ENCODE results near the gene WSB1. TPM values are rescaled to one million over a fixed set of nuclear protein-coding genes. Genes with fewer than 3 reads are reported as not detected.

Gene WSB1
- total and polyA plus RNA-seq, 9 of the 15 experiments (the other 6 are each of a cell fraction or from before 2014, with no cell fraction given) = 22.8 to 229 (median 81.1) TPM

DNA sequence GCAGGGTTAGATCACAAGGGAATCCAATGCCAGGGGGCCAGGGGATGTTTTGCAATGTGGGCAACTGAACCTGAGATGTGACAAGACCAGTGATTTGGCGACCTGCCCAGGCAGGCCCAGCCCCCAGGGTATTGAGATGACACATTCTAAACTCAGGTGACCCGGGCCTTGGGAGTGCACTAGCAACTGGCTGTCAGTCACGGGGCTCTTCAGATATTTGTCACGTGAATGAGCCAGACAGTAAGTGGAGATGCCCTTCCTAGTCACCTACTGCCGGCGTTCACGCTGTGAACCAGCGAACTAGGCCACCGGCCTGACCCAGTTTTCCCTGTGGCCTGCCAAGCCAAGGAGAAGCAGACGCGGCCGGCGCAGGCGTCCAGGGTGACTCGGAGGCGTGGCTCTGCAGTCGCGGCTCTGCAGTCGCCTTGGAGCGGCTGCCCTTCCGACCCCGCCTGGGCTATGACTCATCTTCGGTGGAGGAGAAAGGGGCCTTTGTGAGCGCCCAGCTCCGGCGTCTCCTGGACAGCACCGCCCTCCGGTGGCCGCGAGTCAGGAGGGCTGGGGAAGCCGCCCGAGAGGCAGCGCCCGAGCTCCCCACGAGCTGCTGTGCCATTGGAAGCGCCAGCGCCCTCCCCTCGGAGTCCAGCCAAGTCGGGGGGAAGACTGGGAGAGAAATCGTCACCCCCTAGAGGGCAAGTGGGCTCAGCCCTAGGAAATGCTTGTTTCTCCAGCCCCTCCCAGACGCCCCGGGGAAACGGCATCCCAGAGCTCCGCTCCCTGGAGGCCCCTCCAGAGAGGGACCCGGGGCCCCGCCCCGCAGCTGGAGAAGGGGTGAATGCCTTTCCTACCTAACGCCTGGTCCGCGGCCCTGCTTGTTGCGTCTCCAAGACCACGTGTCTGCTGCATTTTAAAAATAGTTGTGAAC lies 38.8 kb downstream of the WSB1 start (continued):
- TF ChIP-seq, protein P1, sequence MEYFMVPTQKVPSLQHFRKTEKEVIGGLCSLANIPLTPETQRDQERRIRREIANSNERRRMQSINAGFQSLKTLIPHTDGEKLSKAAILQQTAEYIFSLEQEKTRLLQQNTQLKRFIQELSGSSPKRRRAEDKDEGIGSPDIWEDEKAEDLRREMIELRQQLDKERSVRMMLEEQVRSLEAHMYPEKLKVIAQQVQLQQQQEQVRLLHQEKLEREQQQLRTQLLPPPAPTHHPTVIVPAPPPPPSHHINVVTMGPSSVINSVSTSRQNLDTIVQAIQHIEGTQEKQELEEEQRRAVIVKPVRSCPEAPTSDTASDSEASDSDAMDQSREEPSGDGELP (CRISPR knock-in tag; IDR thresholded peaks at IDR 0.05; ENCODE audit: borderline replicate concordance) = peak; percentile 87
- TF ChIP-seq ZNF79 (CRISPR knock-in tag; IDR thresholded peaks at IDR 0.05; ENCODE audit: low read depth) (0 out of 2 replicates have a peak, but pooled peaks have one; percentile 44), ZNF551 (CRISPR knock-in tag; IDR thresholded peaks at IDR 0.05) (no peak), ZNF121 (CRISPR knock-in tag; conservative IDR thresholded peaks at IDR 0.05) (no peak), FOXP1 (CRISPR knock-in tag; IDR thresholded peaks at IDR 0.05) (peak; percentile 64; the same call in 1 of the 2 replicates), POLR2AphosphoS2 (IDR thresholded peaks at IDR 0.05; ENCODE audit: low read length) (no peak), YY1 (IDR thresholded peaks at IDR 0.05; ENCODE audit: borderline replicate concordance in 1 of 3, control insufficient read depth in 1 of 3, extremely low read depth in 1 of 3, insufficient read depth in 3 of 3, insufficient read length in 1 of 3, insufficient replicate concordance in 2 of 3, low read depth in 1 of 3, low read length in 2 of 3) (peak in 2 of 3 experiments; percentile 54 to 59), HDGF (IDR thresholded peaks at IDR 0.05) (0 out of 2 replicates have a peak, but pooled peaks have one; percentile 0), GATAD2A (IDR thresholded peaks at IDR 0.05) (no peak), RHOXF2B (CRISPR knock-in tag; conservative IDR thresholded peaks at IDR 0.05) (no peak), NFRKB (IDR thresholded peaks at IDR 0.05; ENCODE audit: low read depth) (no peak), MAFK (IDR thresholded peaks at IDR 0.05; ENCODE audit: low read length) (no peak), CXXC5 (CRISPR knock-in tag; IDR thresholded peaks at IDR 0.05) (peak; percentile 73), TAF1 (IDR thresholded peaks at IDR 0.05; ENCODE audit: control insufficient read depth, extremely low read depth, insufficient read depth, low read length, severe bottlenecking) (peak; percentile 34), NRF1 (conservative IDR thresholded peaks at IDR 0.05 in 1 of 2, IDR thresholded peaks at IDR 0.05 in 1 of 2) (peak; percentile 93 to 94), ZFP30 (CRISPR knock-in tag; IDR thresholded peaks at IDR 0.05; ENCODE audit: borderline replicate concordance) (no peak), GTF2F1 (IDR thresholded peaks at IDR 0.05; ENCODE audit: low read depth, low read length) (no peak; the same call in 1 of the 2 replicates)
- TF ChIP-seq, protein P2, sequence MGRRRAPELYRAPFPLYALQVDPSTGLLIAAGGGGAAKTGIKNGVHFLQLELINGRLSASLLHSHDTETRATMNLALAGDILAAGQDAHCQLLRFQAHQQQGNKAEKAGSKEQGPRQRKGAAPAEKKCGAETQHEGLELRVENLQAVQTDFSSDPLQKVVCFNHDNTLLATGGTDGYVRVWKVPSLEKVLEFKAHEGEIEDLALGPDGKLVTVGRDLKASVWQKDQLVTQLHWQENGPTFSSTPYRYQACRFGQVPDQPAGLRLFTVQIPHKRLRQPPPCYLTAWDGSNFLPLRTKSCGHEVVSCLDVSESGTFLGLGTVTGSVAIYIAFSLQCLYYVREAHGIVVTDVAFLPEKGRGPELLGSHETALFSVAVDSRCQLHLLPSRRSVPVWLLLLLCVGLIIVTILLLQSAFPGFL (CRISPR knock-in tag; IDR thresholded peaks at IDR 0.05) = peak; percentile 51; the same call in 1 of the 2 replicates
- TF ChIP-seq, protein P3, sequence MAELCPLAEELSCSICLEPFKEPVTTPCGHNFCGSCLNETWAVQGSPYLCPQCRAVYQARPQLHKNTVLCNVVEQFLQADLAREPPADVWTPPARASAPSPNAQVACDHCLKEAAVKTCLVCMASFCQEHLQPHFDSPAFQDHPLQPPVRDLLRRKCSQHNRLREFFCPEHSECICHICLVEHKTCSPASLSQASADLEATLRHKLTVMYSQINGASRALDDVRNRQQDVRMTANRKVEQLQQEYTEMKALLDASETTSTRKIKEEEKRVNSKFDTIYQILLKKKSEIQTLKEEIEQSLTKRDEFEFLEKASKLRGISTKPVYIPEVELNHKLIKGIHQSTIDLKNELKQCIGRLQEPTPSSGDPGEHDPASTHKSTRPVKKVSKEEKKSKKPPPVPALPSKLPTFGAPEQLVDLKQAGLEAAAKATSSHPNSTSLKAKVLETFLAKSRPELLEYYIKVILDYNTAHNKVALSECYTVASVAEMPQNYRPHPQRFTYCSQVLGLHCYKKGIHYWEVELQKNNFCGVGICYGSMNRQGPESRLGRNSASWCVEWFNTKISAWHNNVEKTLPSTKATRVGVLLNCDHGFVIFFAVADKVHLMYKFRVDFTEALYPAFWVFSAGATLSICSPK (IDR thresholded peaks at IDR 0.05; ENCODE audit: borderline replicate concordance) = no peak
- TF ChIP-seq, protein P4, sequence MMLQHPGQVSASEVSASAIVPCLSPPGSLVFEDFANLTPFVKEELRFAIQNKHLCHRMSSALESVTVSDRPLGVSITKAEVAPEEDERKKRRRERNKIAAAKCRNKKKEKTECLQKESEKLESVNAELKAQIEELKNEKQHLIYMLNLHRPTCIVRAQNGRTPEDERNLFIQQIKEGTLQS (IDR thresholded peaks at IDR 0.05) = peak; percentile 99
- TF ChIP-seq, protein P4 (CRISPR knock-in tag; conservative IDR thresholded peaks at IDR 0.05) = peak; percentile 99
